T-helper 22 cell (primary cell): ENCODE data around the gene ATPAF1.

ENCODE experiments used
- DNase-seq: peaks from one replicate; pipeline ENCODE4 v3.0.0-alpha.2; 2020; ENCODE audit warnings: low read depth

The ATPAF1 gene

GRCh38 chr1:46614604-46614984 lies 53.6 kb downstream of the ATPAF1 start:
- no peak for DNase-seq

GRCh38 chr1:46613661-46614603 lies 54.2 kb downstream of the ATPAF1 start:
- peak; percentile 24 for DNase-seq

- DNase-seq, result no peak
Measured at GRCh38 chr1:46612937-46613660, 55.1 kb downstream of the ATPAF1 start.

- no peak for DNase-seq
Measured at GRCh38 chr1:46611691-46612221, 56.4 kb downstream of the ATPAF1 start.

- no peak for DNase-seq
Measured at GRCh38 chr1:46607345-46608130, 60.6 kb downstream of the ATPAF1 start.

- DNase-seq, result no peak
Measured at GRCh38 chr1:46606255-46606965, 61.8 kb downstream of the ATPAF1 start.

- DNase-seq, result peak; percentile 36
Measured at GRCh38 chr1:46605232-46605631, 62.9 kb downstream of the ATPAF1 start.

GRCh38 chr1:46603858-46604549 lies 64.2 kb downstream of the ATPAF1 start, which contains the start of gene MKNK1:
MKNK1 (minus strand) TSS chr1:46604268; CDS start chr1:46583327, 20,941 bp downstream.
- DNase-seq, result peak; percentile 98

- no peak for DNase-seq
Measured at GRCh38 chr1:46603481-46603857, 64.7 kb downstream of the ATPAF1 start.

- DNase-seq, result no peak
Measured at GRCh38 chr1:46601257-46602007, 66.7 kb downstream of the ATPAF1 start.

GRCh38 chr1:46599059-46599970 lies 68.8 kb downstream of the ATPAF1 start:
- DNase-seq, result no peak

GRCh38 chr1:46596846-46597245 lies 71.3 kb downstream of the ATPAF1 start:
- no peak for DNase-seq

GRCh38 chr1:46596036-46596435 lies 72.1 kb downstream of the ATPAF1 start:
- no peak for DNase-seq

- DNase-seq, result no peak
Measured at GRCh38 chr1:46595127-46595526, 73.0 kb downstream of the ATPAF1 start.

GRCh38 chr1:46594063-46594462 lies 74.1 kb downstream of the ATPAF1 start:
- DNase-seq, result no peak

GRCh38 chr1:46592823-46593222 lies 75.3 kb downstream of the ATPAF1 start:
- no peak for DNase-seq

- no peak for DNase-seq
Measured at GRCh38 chr1:46589529-46589928, 78.6 kb downstream of the ATPAF1 start.

- no peak for DNase-seq
Measured at GRCh38 chr1:46587069-46587468, 81.1 kb downstream of the ATPAF1 start.
